Nephron progenitor cell (in vitro differentiated cells): Measurements from ENCODE around the gene PLEKHA4.
"Not testable (repeated sequence)": the region's sequence is repeated elsewhere in the genome, so short reads cannot be mapped to it uniquely, and the experiment has no call there.

Source experiments
- DNase-seq: peaks from one replicate; pipeline ENCODE4 v3.0.0; 2021
- H3K27ac Mint-ChIP-seq: 2 replicates; pipeline ENCODE4 v1.8.0; 2021; ENCODE audit warnings: mild to moderate bottlenecking, moderate library complexity, mixed read lengths
- H3K27me3 Mint-ChIP-seq: 2 replicates; pipeline ENCODE4 v1.8.0; 2021; ENCODE audit warnings: mild to moderate bottlenecking, low read depth, mixed read lengths; ENCODE audit not compliant: poor library complexity
- H3K36me3 Mint-ChIP-seq: 2 replicates; pipeline ENCODE4 v1.8.0; 2021; ENCODE audit warnings: low read depth, mixed read lengths
- H3K4me1 Mint-ChIP-seq: 2 replicates; pipeline ENCODE4 v1.8.0; 2021; ENCODE audit warnings: mixed read lengths
- H3K4me3 Mint-ChIP-seq: 2 replicates; pipeline ENCODE4 v1.8.0; 2021; ENCODE audit warnings: mild to moderate bottlenecking, moderate library complexity, mixed read lengths
- H3K9me3 Mint-ChIP-seq: 2 replicates; pipeline ENCODE4 v1.8.0; 2021; ENCODE audit warnings: mild to moderate bottlenecking, moderate library complexity, mixed read lengths
- CTCF ChIP-seq: fragments of 200-600 bp; sonication (generic); IDR thresholded peaks from 2 replicates; pipeline ENCODE4 v1.5.0; 2021; ENCODE audit warnings: antibody characterized with exemption

The PLEKHA4 gene

GRCh38 chr19:48873476-48874302 lies 5.3 kb upstream of the PLEKHA4 start:
- peaks cover 47% of the 10 kb centered on the region for H3K36me3 Mint-ChIP-seq
- no peak for DNase-seq
- no peaks in the 10 kb centered on the region for H3K9me3 Mint-ChIP-seq
- no peak for TF ChIP-seq CTCF
- peaks cover 3% of the 10 kb centered on the region for H3K27me3 Mint-ChIP-seq
- peak overlapping the region; percentile 100 for H3K27ac Mint-ChIP-seq
- peaks cover 59% of the 10 kb centered on the region for H3K4me1 Mint-ChIP-seq
- H3K4me3 Mint-ChIP-seq, result peak overlapping the region; percentile 99

GRCh38 chr19:48872884-48873475 lies 4.6 kb upstream of the PLEKHA4 start:
- Mint-ChIP-seq H3K4me3 (peak overlapping the region; percentile 99), H3K9me3 (no peaks in the 10 kb centered on the region), H3K4me1 (peaks cover 64% of the 10 kb centered on the region), H3K36me3 (peaks cover 40% of the 10 kb centered on the region), H3K27ac (peak overlapping the region; percentile 100), H3K27me3 (peaks cover 3% of the 10 kb centered on the region)
- TF ChIP-seq CTCF, result no peak
- DNase-seq, result peak; percentile 69

- DNase-seq, result peak; percentile 99
- H3K4me1 Mint-ChIP-seq, result peaks cover 67% of the 10 kb centered on the region
- H3K9me3 Mint-ChIP-seq, result no peaks in the 10 kb centered on the region
- peaks cover 34% of the 10 kb centered on the region for H3K36me3 Mint-ChIP-seq
- peak within 1 kb of the TSS; percentile 100 for H3K27ac Mint-ChIP-seq
- H3K4me3 Mint-ChIP-seq, result peak within 1 kb of the TSS; percentile 99
- H3K27me3 Mint-ChIP-seq, result peaks cover 3% of the 10 kb centered on the region
- no peak for TF ChIP-seq CTCF
Measured at GRCh38 chr19:48872182-48872883, 3.9 kb upstream of the PLEKHA4 start, which contains the start of gene PPP1R15A. Gene PPP1R15A, plus strand, starts transcription at chr19:48872421. Its CDS starts 813 bp downstream, at chr19:48873234.

GRCh38 chr19:48871471-48872181 lies 3.2 kb upstream of the PLEKHA4 start:
- H3K27me3 Mint-ChIP-seq, DNase-seq, H3K9me3 Mint-ChIP-seq: not testable (repeated sequence)
- Mint-ChIP-seq H3K27ac (peak overlapping the region; percentile 100), H3K4me1 (peaks cover 73% of the 10 kb centered on the region), H3K4me3 (peak overlapping the region; percentile 99), H3K36me3 (peaks cover 31% of the 10 kb centered on the region)

GRCh38 chr19:48870048-48870447 lies 1.6 kb upstream of the PLEKHA4 start:
- DNase-seq, result no peak
- H3K4me3 Mint-ChIP-seq, result no peak overlapping the region
- no peaks in the 10 kb centered on the region for H3K9me3 Mint-ChIP-seq
- peaks cover 68% of the 10 kb centered on the region for H3K4me1 Mint-ChIP-seq
- H3K36me3 Mint-ChIP-seq, result peaks cover 25% of the 10 kb centered on the region
- peaks cover 3% of the 10 kb centered on the region for H3K27me3 Mint-ChIP-seq
- no peak overlapping the region for H3K27ac Mint-ChIP-seq
- no peak for TF ChIP-seq CTCF

- H3K36me3 Mint-ChIP-seq, result peaks cover 24% of the 10 kb centered on the region
- no peak for TF ChIP-seq CTCF
- peak overlapping the region; percentile 90 for H3K4me3 Mint-ChIP-seq
- H3K27me3 Mint-ChIP-seq, result peaks cover 3% of the 10 kb centered on the region
- H3K4me1 Mint-ChIP-seq, result peaks cover 58% of the 10 kb centered on the region
- H3K9me3 Mint-ChIP-seq, result no peaks in the 10 kb centered on the region
- H3K27ac Mint-ChIP-seq, result peak overlapping the region; percentile 99
- no peak for DNase-seq
Measured at GRCh38 chr19:48867746-48868113, 687 bp downstream of the PLEKHA4 start.
